Stimulated activated memory B cell treated with anti-CD40 and anti-IgM and Interleukin-4, amounts not matched to agents 10 μg/mL and 1 μg/mL and 100 μg/mL, for 72 hours (primary cell): Measurements from ENCODE around the gene DNAJC10.

ENCODE experiments used
- ATAC-seq: fragments of 150-1000 bp; cut with Tn5 transposase; 2 replicates; pipeline ENCODE4 v1.10.0; 2021
- H3K27ac Mint-ChIP-seq: one replicate; pipeline ENCODE4 v1.8.0; 2022; ENCODE audit warnings: mild to moderate bottlenecking, mixed read lengths
- H3K27me3 Mint-ChIP-seq: one replicate; pipeline ENCODE4 v1.8.0; 2022; ENCODE audit warnings: mixed read lengths
- H3K36me3 Mint-ChIP-seq: one replicate; pipeline ENCODE4 v1.8.0; 2022; ENCODE audit warnings: mixed read lengths
- H3K4me1 Mint-ChIP-seq: one replicate; pipeline ENCODE4 v1.8.0; 2022; ENCODE audit warnings: mixed read lengths
- H3K4me3 Mint-ChIP-seq: one replicate; pipeline ENCODE4 v1.8.0; 2022; ENCODE audit warnings: mild to moderate bottlenecking, moderate library complexity, mixed read lengths
- H3K9me3 Mint-ChIP-seq: one replicate; pipeline ENCODE4 v1.8.0; 2022; ENCODE audit warnings: mixed read lengths

DNAJC10 gene

DNA sequence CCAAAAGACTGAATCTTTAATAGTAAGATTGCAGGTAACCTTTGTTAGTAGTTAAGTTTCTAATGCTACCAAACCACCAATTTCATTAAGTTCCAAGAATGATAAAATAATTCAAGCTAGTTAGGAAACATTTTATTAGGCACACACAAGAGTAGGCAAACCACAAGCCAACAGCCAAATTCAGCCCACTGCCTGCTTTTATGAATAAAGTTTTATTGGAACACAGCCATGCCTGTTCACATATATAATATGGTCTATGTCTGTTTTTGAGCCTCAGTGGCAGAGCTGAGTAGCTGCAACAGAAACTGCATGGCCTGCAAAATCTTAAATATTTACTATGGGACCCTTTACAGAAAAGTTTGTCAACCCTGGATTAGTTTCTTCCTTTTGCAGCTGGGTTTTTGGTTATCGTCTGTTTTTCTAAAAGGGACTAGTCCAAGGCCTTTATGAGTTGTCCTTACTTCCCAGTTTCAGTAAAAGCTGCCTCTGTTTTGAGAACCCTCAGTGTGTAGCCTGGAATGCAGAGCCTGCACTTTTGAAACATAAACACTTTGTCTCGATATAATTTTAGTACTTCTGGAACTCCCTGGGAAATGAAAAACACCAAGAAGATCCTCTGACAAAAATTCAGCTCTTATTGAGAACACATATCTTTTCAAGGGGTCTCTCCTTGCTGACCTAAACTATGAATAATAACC is 111.3 kb downstream of the DNAJC10 start:
- Mint-ChIP-seq H3K27ac (no peak overlapping the region), H3K36me3 (no peaks in the 10 kb centered on the region), H3K4me1 (no peaks in the 10 kb centered on the region)

DNA sequence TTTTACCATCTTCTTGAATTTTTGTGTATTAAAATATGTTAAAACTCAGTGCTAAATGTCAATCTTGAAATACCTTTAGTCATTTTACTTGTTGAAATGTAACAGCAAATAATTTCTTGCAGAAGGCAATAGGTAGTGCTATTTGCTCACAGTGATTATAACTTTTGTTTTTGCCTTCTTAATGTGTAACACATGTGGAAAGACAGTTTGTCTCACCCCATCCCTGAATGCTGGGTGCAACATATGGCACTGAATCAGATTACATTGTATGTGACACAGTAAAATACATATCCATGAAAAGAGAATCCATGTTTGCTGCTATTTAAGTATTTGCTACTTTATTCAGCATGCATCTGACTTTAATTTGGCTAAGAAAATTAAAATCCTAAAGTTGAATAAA is 115.0 kb downstream of the DNAJC10 start:
- H3K9me3 Mint-ChIP-seq: no peaks in the 10 kb centered on the region
- peaks cover 14% of the 10 kb centered on the region for H3K27me3 Mint-ChIP-seq
- ATAC-seq: no peak
- no peak overlapping the region for H3K27ac Mint-ChIP-seq
- H3K4me1 Mint-ChIP-seq: no peaks in the 10 kb centered on the region
- H3K4me3 Mint-ChIP-seq: no peak overlapping the region
- no peaks in the 10 kb centered on the region for H3K36me3 Mint-ChIP-seq

More for the DNA sequence above, 111.3 kb downstream of the DNAJC10 start:
- H3K9me3 Mint-ChIP-seq: no peaks in the 10 kb centered on the region
- H3K27me3 Mint-ChIP-seq: peaks cover 25% of the 10 kb centered on the region
- no peak overlapping the region for H3K4me3 Mint-ChIP-seq
- ATAC-seq: no peak

DNA sequence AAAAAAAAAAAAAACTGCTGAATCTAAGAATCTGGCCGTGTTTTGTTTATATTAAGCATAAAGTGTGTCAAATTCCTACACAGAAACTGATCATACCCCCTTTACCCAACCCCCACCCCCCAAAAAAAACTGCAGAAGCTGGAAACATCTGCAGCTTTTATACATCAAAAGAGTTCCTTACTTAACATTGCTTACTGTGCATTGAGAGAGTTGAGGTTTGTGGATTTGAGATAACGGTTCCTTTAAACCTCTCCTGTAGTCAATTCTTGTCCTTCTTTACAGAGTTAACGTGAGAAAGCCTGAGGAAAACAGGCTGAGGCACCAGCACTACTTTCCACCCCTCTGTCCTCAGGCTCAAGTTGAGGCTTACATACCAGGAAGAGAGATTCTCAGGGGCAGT is 115.9 kb downstream of the DNAJC10 start:
- Mint-ChIP-seq H3K27ac (no peak overlapping the region), H3K27me3 (peaks cover 14% of the 10 kb centered on the region), H3K36me3 (no peaks in the 10 kb centered on the region), H3K4me1 (no peaks in the 10 kb centered on the region), H3K4me3 (no peak overlapping the region), H3K9me3 (no peaks in the 10 kb centered on the region)
- ATAC-seq: no peak

GRCh38 chr2:182833084-182833854 is 117.2 kb downstream of the DNAJC10 start:
- ATAC-seq: no peak
- Mint-ChIP-seq H3K9me3 (no peaks in the 10 kb centered on the region), H3K27me3 (peaks cover 14% of the 10 kb centered on the region), H3K4me1 (no peaks in the 10 kb centered on the region), H3K36me3 (no peaks in the 10 kb centered on the region), H3K4me3 (no peak overlapping the region), H3K27ac (no peak overlapping the region)

GRCh38 chr2:182834293-182834692 is 118.2 kb downstream of the DNAJC10 start:
- no peak overlapping the region for H3K4me3 Mint-ChIP-seq
- H3K9me3 Mint-ChIP-seq: no peaks in the 10 kb centered on the region
- H3K36me3 Mint-ChIP-seq: no peaks in the 10 kb centered on the region
- no peak for ATAC-seq
- H3K27me3 Mint-ChIP-seq: peaks cover 20% of the 10 kb centered on the region
- no peak overlapping the region for H3K27ac Mint-ChIP-seq
- H3K4me1 Mint-ChIP-seq: no peaks in the 10 kb centered on the region

DNA sequence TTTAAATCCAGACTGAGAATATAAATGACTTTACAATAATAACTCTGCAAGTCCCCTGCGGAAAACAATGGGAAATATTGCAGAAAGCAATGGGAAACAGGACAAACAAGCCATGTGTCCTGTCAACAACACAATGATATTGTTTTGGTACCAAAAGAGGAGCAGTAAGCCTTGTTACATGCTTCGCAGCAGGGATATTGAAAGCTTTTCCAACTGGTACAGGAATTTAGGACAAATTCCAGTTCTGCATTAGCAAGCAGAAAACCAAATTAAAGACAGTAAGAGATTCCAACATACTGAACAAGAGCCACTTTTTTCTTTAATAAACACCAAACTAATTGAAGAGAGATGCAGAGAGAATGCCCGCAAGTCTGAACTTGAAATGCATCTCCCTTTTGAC is 120.4 kb downstream of the DNAJC10 start:
- Mint-ChIP-seq H3K9me3 (no peaks in the 10 kb centered on the region), H3K4me3 (no peak overlapping the region), H3K4me1 (no peaks in the 10 kb centered on the region), H3K27me3 (peaks cover 36% of the 10 kb centered on the region), H3K27ac (no peak overlapping the region), H3K36me3 (no peaks in the 10 kb centered on the region)
- ATAC-seq: no peak
